Testis (tissue), 3 donors: ENCODE results near the gene SPECC1L. TPM values are rescaled to one million over a fixed set of nuclear protein-coding genes. Genes with fewer than 3 reads are reported as not detected.
A peak's percentile ranks its signal among the peaks of the same experiment; 100 is the strongest.

ENCODE experiments used
- DNase-seq: peaks from one replicate; pipeline ENCODE4 v3.0.0-alpha.2; 2019
- H3K27ac ChIP-seq, 2 donors: fragments of 200-600 bp; sonication (generic); one replicate each; pipeline ENCODE4 v1.5.1; 2019
- H3K27me3 ChIP-seq: fragments of 200-600 bp; sonication (generic); one replicate; pipeline ENCODE4 v1.5.1; 2019
- H3K36me3 ChIP-seq: fragments of 200-600 bp; sonication (generic); one replicate; pipeline ENCODE4 v1.5.1; 2017; ENCODE audit warnings: low read depth; ENCODE audit errors: missing control alignments
- H3K4me1 ChIP-seq: fragments of 200-600 bp; sonication (generic); one replicate; pipeline ENCODE4 v1.5.1; 2019
- H3K4me3 ChIP-seq, 2 donors: fragments of 200-600 bp; sonication (generic); one replicate each; pipeline ENCODE4 v1.5.1; 2017 to 2019
- H3K9me3 ChIP-seq: fragments of 200-600 bp; sonication (generic); one replicate; pipeline ENCODE4 v1.5.1; 2017
- POLR2A ChIP-seq: fragments of 450-650 bp; IDR thresholded peaks from one replicate; pipeline ENCODE4 v1.6.1; 2017; ENCODE audit warnings: antibody characterized with exemption, mild to moderate bottlenecking, moderate library complexity
- WGBS, 2 donors: methylation state at CpG; one replicate each; pipeline ENCODE4 v1.1.5; 2018; 5-methylcytosine and 5-hydroxymethylcytosine counted together
- intact Hi-C: fragments of 100-400 bp; cut with DNase I; formaldehyde crosslinking; loops from one replicate; pipeline ENCODE4 v1.15.1; 2023; ENCODE audit warnings: low total_unique reads
- polyA plus RNA-seq: library from polyadenylated mRNA; stranded (reverse); fragments of 350-450 nt; fragmentation: Illumina TruSeq; extraction: RNeasy Lipid Tissue Mini Kit (QIAGEN cat#74804); gene quantifications from one replicate; pipeline ENCODE4 v1.2.3, GENCODE V29; 2014; ENCODE audit warnings: low read depth, low replicate concordance; ENCODE audit not compliant: insufficient read depth
- total RNA-seq, 2 donors: library from RNA; depleted of rRNA; stranded (reverse); fragments of >200 nt; gene quantifications; one replicate each; pipeline ENCODE4 v1.2.3, GENCODE V29; 2016
- TF ChIP-seq, protein P1 (sequence below), 3 experiments: fragments of 450-650 bp in 2 of 3; fragments of 200-600 bp in 1 of 3; sonication (generic) in 1 of 3; IDR thresholded peaks; one replicate each; pipeline ENCODE4 v1.5.1; 2016 to 2019; ENCODE audit warnings: antibody characterized with exemption in 3 of 3, mild to moderate bottlenecking in 2 of 3, moderate library complexity in 1 of 3

The SPECC1L gene
- total and polyA plus RNA-seq, 3 donors from 2014 or later = 70.0 to 83.6 (median 82.3) TPM

DNA sequence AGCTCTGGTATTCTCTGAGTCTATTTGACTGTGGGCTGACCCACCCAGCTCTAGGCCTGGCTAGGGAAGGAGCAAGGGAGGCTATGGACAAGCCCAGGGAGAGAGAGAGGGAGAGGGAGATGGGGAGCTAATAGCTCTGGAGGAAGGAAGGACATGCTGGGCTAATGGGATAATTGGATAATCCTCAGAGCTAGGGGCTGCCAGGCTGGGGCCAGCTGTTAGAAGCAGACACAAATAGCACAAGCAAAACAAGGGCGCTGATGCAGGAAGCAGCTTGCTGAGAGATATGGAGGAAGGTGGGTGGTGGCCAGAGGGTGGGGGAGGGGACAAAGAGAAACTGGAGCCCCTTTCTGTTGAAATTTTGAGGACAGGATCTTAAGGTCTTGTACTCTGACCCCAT, 180.0 kb downstream of the SPECC1L start:
- 33 to 53% methylated on average over 1 of the region's 1 CpG for WGBS, 2 donors
- Histone ChIP-seq H3K27ac (no peak overlapping the region), H3K9me3 (no peaks in the 10 kb centered on the region), H3K36me3 (no peaks in the 10 kb centered on the region), H3K4me1 (peaks cover 16% of the 10 kb centered on the region), H3K4me3 (no peak overlapping the region), H3K27me3 (no peaks in the 10 kb centered on the region)
- TF ChIP-seq POLR2A = no peak
- TF ChIP-seq, protein P1, sequence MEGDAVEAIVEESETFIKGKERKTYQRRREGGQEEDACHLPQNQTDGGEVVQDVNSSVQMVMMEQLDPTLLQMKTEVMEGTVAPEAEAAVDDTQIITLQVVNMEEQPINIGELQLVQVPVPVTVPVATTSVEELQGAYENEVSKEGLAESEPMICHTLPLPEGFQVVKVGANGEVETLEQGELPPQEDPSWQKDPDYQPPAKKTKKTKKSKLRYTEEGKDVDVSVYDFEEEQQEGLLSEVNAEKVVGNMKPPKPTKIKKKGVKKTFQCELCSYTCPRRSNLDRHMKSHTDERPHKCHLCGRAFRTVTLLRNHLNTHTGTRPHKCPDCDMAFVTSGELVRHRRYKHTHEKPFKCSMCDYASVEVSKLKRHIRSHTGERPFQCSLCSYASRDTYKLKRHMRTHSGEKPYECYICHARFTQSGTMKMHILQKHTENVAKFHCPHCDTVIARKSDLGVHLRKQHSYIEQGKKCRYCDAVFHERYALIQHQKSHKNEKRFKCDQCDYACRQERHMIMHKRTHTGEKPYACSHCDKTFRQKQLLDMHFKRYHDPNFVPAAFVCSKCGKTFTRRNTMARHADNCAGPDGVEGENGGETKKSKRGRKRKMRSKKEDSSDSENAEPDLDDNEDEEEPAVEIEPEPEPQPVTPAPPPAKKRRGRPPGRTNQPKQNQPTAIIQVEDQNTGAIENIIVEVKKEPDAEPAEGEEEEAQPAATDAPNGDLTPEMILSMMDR (IDR thresholded peaks at IDR 0.05) = no peak
- intact Hi-C loops = no loop called here
- no peak for DNase-seq

GRCh38 chr22:24451162-24451561, 180.5 kb downstream of the SPECC1L start:
- Histone ChIP-seq H3K4me1 (peaks cover 18% of the 10 kb centered on the region), H3K9me3 (no peaks in the 10 kb centered on the region), H3K4me3 (no peak overlapping the region), H3K27ac (no peak overlapping the region), H3K27me3 (no peaks in the 10 kb centered on the region), H3K36me3 (no peaks in the 10 kb centered on the region)
- TF ChIP-seq POLR2A = no peak
- TF ChIP-seq, protein P1 (IDR thresholded peaks at IDR 0.05) = no peak
- intact Hi-C loops = no loop called here
- DNase-seq = no peak

DNA sequence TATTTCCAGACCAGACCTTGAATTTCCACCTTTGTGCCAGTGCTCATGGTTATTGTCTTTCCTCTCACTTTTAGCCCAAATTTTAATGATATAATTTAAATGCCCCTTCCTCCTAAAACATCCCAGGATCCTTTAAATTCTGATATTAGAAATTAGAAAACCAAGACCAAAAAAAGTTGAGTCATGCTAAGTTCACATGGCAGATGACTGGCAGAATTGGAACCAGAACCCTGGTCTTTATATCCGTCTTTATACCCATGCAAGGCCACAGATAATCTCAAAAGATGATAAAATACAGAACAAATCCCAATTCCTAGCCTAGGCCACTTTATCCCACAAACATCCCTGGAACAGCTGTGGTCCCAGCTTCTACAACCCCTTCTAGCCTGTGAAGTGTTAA, 183.2 kb downstream of the SPECC1L start:
- TF ChIP-seq, protein P1 (IDR thresholded peaks at IDR 0.05) = no peak
- no peak for TF ChIP-seq POLR2A
- WGBS, 2 donors = 50 to 61% methylated on average over 1 of the region's 1 CpG
- H3K36me3 ChIP-seq = no peaks in the 10 kb centered on the region
- no peak for DNase-seq
- peaks cover 24% of the 10 kb centered on the region for H3K4me1 ChIP-seq
- no peaks in the 10 kb centered on the region for H3K9me3 ChIP-seq
- H3K27ac ChIP-seq = no peak overlapping the region
- no peak overlapping the region for H3K4me3 ChIP-seq
- H3K27me3 ChIP-seq = no peaks in the 10 kb centered on the region
- intact Hi-C loops = no loop called here

DNA sequence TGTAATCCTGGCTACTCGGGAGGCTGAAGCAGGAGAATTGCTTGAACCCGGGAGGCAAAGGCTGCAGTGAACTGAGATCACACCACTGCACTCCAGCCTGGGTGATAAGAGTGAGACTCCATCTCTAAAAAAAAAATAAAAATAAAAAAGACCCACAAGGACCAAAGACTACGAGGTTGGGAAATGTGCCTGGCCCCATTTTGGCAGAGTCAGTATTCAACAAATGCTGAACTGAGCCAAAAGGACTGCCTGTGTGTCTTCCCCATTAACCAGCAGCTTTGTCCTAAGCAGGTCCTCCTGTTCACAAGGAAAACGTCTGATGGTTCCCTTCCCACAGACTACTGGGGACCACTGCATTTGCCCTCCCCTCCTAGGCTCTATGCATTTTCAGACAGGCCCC, 184.4 kb downstream of the SPECC1L start:
- H3K9me3 ChIP-seq = no peaks in the 10 kb centered on the region
- no peaks in the 10 kb centered on the region for H3K27me3 ChIP-seq
- H3K27ac ChIP-seq = peak overlapping the region; percentile 35 to 72
- peaks cover 24% of the 10 kb centered on the region for H3K4me1 ChIP-seq
- TF ChIP-seq, protein P1 (IDR thresholded peaks at IDR 0.05) = no peak
- no peak for TF ChIP-seq POLR2A
- no peak for DNase-seq
- intact Hi-C loops = no loop called here
- H3K4me3 ChIP-seq = no peak overlapping the region
- H3K36me3 ChIP-seq = no peaks in the 10 kb centered on the region
- 49 to 57% methylated on average over 4 of the region's 4 CpGs for WGBS, 2 donors

DNA sequence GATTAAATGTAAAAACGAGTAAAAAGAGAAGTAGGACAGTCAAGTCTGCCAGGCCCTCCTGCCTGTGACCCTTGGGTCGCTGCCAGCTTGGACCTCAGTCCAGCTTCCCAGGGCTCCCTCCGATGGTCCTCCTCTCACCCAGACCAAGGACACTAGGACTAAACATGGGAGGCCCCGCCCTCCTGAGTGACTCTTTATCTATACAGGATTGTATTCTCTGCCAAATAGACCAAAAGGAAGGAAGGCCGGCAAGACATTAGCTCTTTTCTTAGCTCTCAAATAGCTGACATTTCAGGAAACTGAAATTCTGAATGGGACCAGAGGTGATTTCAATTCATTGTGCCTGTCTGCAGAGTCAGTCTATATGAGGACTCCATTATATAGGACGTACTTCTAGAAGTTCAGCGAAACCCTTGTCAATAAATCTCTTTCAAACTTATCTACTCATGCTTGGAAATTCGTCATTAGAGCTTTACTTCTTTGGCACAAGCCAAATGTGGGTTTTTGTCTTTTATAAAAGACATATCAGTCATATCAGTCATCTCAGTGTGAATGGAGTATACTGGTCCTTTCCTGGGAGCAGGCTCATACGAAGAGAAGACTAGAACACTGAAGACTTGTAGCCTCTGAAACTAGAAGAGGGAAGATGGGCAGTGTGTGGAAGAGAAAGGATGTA, 185.3 kb downstream of the SPECC1L start:
- Histone ChIP-seq H3K4me1 (peaks cover 18% of the 10 kb centered on the region), H3K4me3 (no peak overlapping the region), H3K27me3 (no peaks in the 10 kb centered on the region), H3K36me3 (no peaks in the 10 kb centered on the region), H3K9me3 (no peaks in the 10 kb centered on the region), H3K27ac (peak overlapping the region; percentile 35 to 72)
- DNase-seq = peak; percentile 95
- TF ChIP-seq, protein P1 (IDR thresholded peaks at IDR 0.05) = no peak
- TF ChIP-seq POLR2A = no peak
- 33 to 37% methylated on average over 9 of the region's 9 CpGs for WGBS, 2 donors
- intact Hi-C loops = no loop called here
